GM04503 (cell line): ENCODE data around the gene CAV3.

Source experiments
- DNase-seq: peaks from one replicate; pipeline ENCODE4 v3.0.0-alpha.2; 2012; ENCODE audit warnings: low read depth

The CAV3 gene

DNA sequence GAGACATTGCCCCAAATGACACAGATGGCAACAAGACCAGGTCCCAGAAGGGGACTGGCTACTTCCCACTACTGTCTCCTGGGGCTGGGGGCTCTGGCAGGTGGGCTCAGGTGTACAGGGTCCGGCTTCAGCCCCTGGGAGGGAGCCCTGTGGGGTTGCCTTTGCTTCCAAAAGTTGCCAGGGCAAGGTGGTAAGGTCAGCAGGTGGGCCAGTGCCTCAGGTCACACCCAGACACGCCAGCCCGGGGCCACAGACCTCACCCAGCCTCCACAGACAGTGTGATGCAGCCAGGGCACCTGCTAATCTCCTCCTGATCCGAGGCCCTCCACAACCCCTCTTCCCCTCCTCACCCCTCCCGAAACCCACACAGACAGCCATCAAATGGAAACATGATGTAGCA lies 28.3 kb downstream of the CAV3 start:
- no peak for DNase-seq

- no peak for DNase-seq
Measured at GRCh38 chr3:8762607-8763377, 29.2 kb downstream of the CAV3 start.

GRCh38 chr3:8764528-8764927 lies 30.9 kb downstream of the CAV3 start:
- DNase-seq = no peak

GRCh38 chr3:8765528-8765927 lies 31.9 kb downstream of the CAV3 start:
- no peak for DNase-seq

DNA sequence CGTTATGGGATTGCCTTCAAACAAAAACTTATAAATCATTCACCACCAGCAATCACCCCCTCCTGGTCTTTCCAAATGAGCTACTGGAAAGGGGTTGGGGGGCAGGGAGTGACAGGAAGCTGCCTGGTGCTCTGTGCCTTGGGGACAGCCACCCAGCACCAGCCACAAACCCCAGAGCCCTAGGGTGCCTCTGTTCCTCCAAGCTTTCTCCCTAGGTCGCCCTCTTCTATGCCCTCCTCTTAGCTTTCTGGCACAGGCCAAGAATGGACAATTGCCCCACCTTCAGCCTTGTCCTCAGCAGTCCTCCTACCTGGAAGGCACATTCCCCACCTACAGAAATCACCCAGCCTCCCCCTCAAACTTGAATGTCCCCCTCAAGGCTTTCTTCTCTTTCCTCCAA lies 32.5 kb downstream of the CAV3 start:
- no peak for DNase-seq

- no peak for DNase-seq
Measured at GRCh38 chr3:8767256-8767666, 33.7 kb downstream of the CAV3 start.

DNA sequence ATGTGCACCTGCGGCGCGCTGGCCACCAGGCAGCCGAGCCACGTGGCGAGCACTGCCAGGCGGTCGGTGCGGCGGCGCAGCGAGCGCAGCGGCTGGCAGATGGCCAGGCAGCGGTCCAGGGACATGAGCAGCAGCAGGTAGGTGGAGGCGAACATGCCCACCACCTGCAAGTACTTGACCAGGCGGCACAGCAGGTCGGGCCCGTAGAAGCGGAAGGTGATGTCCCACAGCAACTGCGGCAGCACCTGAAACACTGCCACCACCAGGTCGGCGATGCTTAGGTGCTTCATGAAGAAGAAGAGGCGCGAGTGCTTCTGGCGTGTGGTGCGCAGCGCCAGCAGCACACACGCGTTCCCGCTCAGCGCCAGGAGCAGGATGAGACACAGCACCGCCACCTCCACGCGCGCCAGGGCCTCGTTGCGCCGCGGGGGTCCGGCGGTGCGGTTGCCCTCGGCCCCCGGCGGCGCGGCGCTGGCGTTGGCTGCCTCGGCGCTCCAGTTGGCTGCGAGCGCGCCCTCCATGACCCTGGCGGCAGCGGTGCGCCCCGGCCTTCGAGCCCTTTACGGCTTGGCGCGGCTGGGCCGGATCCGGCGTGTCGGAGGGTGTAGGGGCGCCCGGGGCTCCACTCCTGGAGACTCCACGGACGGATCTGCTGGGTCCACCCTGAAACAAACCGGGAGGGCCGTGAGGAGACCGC lies 34.2 kb downstream of the CAV3 start:
- DNase-seq = no peak

- DNase-seq = no peak
Measured at GRCh38 chr3:8768364-8769087, 34.9 kb downstream of the CAV3 start.

GRCh38 chr3:8769088-8769822 lies 35.7 kb downstream of the CAV3 start, which contains the start of gene OXTR:
Gene OXTR, minus strand, starts transcription at chr3:8769613. Its CDS starts 1,426 bp downstream, at chr3:8768187.
- DNase-seq = peak; percentile 55

GRCh38 chr3:8773941-8774542 lies 40.4 kb downstream of the CAV3 start:
- DNase-seq = no peak

DNA sequence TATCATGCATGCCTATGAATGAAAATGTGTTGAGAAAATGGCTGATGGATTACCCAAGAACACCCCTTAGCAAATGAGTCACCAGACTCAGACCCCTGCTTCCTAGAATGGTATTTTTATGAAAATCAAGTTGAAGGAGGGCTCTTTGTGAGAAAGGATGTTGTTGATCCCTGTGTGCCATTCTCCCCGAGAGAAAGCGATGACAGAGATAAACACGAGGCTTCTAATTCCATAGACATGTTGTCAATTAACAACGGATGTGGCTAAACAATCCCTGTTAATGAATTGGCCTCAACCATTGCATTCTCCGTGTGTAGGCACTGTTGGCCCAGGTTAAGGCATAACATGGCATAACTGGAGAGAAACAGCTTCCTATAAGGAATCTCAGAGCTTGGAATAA lies 41.6 kb downstream of the CAV3 start:
- no peak for DNase-seq

DNA sequence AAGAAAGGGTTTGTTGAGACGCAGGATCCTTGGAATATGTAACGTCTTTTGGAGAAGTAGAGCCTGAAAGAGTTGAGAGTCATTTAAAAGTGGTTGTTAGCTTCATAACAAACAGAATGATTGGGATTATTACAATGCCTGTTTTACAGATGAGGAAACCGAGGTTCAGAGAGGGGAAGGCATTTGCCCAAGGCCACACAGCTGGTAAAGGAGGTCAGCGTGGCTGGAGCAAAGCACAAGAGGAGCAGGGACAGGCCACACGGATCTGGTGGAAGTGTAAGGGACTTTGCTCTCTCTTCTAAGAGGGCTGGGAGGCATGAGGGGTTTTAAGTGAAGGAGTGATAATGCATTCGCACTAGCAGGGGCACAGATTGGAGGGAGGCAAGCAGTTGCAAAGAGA lies 42.0 kb downstream of the CAV3 start:
- no peak for DNase-seq

GRCh38 chr3:8776406-8776805 lies 42.8 kb downstream of the CAV3 start:
- DNase-seq = peak; percentile 68

- no peak for DNase-seq
Measured at GRCh38 chr3:8777201-8777977, 43.8 kb downstream of the CAV3 start.

DNA sequence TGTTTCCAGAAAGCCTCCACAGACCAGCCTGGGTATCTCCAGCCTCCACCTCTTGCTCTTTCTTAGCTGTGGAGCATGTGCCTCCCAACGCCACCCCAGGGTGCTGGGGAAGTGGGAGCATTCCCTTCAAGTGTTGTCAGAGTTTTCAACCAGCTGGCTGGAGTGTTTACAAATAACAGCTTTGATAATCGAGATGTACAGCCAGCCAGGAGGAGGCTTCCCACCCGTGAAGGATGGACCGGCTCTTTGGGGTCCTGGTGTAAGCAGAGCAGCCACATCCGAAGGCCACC lies 44.3 kb downstream of the CAV3 start:
- no peak for DNase-seq

- DNase-seq = no peak
Measured at GRCh38 chr3:8778475-8778874, 44.9 kb downstream of the CAV3 start.

DNA sequence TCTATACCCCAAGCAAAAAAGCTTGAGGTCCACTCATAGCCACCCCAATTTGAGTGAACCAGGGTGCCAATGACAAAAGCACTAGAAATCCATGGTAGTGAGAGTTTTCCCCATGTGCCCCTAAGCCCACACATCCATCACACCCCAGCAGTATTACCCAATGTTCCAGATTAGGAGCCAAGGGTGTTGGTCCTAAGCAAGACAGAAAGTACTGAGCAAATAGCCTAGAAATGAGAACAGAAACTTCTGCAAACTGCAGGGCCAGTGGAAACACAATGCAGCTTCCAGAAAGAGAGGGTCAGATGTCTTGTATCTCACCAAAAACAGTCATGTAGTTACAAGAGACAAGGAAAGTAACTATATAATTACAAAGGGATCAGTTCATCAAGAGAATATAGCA lies 46.7 kb downstream of the CAV3 start:
- no peak for DNase-seq

DNA sequence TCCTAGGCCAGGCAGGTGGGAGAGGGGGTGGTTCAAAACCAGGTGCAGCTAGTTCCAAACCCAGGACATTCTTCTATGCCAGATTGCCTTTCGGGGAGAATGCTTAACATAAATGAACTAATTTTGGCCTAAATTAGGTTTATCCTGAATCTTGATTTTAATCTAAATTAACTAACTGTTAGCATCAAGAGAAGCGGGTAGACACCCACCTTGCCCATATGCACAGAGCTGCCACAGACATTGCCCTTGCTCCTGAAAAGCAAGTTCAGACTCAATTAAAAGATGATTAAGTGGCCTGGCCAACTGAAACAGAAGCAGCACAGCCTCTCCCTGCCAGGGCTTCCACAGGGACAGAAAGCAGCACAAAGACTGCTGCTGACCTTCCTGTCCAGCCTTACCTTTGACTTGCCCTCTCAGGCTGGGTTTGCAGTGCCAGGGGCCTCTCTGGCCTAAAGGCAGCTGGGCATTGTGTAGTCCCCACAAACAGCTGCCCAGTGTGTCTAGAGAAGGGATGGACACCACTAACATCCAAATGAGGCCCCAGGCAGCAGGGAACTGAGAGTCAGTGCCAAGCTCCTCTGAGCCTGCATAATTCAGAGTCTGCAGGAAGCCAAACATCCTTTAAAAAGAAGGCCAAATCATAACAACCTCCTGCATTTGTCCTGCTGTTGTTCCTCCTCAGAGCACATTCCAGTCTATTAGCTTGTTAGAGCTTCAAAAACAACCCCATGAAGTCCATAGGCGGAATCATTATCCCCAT lies 51.3 kb downstream of the CAV3 start:
- DNase-seq = no peak

GRCh38 chr3:8790529-8790928 lies 56.9 kb downstream of the CAV3 start:
- DNase-seq = no peak

DNA sequence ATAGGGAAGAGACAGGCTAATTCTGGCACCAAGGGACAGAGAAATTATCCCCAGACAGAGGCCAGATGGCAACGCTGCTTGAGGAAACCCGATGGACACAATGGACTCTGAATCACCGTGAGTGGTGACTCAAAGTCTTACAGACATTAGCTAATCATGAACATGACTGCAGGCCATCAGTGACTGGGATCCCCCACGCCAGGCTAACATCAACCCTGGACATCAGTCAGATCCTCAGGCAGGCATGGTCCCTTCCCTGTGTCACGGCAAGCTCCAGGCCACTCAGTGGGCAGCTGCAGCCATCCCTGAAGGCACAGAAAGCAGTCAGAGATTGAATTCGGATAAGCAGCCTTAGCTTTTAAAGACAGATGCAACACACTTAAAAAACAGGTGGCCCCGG lies 59.6 kb downstream of the CAV3 start:
- DNase-seq = peak; percentile 49

DNA sequence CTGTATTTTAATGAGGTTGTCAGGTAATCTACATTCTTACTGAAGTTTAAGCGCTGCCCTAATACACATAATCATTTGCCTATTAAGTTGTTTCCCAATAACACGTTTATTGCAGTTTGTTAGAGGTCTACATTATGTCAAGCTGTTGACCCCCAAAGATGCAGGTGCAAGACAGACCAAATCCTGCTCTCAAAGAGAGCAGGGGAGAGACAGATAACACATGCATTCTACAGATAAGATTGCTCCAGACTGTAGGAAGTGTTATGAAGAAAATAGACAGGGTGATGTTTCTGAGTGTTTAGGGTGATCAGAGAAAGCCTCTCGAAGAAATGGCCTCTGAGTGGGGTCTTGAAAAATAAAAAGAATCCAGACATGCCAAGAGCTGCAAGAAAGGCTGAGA lies 60.6 kb downstream of the CAV3 start:
- DNase-seq = no peak
